Measurements from ENCODE around the gene ZFHX3.

The ZFHX3 gene

DNA sequence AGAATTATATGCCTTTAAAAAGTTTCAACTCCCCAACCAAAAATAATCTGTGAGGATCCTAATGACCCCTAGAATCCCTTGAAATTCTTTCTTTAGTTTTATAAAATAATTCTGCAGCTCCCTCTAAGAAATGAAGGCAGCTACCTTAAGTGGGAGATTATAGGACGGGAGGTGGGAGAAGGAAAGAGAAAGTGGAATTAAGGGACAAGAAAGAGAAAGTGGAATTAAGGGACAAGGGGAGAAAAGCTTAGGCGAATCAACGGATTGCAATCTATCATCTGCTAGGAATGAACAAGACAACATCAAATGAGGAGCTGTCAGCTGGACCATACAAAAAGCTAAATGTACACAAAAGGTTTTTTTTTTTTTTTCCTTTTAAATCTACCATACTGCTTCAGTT lies 262.0 kb downstream of the ZFHX3 start:
- no peak for DNase-seq

DNA sequence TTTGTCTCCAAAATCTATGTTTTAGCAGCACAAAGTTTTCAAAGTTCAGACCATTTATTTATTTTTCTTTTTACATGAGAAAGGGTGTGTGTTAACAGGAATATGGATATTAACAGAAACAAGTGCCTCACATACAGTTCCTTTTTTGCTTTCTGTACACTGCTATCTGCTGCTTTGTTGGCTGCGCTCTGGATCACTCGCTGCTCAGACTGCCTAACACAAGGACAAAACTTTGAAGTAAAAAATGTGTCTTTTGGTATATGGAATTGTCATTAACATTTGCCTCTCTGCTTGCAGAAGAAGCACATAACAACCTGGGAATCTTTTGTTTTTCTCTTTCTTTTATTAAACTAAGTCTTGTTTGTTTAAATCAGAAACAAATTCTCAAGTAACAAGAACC lies 262.8 kb downstream of the ZFHX3 start:
- DNase-seq: no peak

- DNase-seq: peak; percentile 14
Measured at GRCh38 chr16:72783716-72784318, 264.1 kb downstream of the ZFHX3 start.

DNA sequence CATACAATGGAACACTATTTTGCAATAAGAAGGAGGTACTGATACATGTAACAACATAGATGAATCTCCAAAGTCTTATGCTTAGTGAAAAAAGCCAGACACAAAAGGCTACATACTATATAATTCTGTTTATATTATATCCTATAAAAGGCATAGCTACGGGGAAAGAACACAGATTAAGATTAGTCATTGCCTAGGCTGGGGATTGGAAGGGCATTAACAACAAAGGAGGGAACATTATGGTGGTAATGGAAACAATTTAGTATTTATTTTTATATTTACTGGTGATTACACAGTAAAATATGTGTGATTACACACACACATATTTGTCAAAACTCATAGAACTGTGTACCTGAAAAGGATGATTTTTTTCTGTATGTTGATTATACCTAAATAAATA lies 278.1 kb downstream of the ZFHX3 start:
- DNase-seq: no peak

- DNase-seq: no peak
Measured at GRCh38 chr16:72768591-72768990, 279.3 kb downstream of the ZFHX3 start.

DNA sequence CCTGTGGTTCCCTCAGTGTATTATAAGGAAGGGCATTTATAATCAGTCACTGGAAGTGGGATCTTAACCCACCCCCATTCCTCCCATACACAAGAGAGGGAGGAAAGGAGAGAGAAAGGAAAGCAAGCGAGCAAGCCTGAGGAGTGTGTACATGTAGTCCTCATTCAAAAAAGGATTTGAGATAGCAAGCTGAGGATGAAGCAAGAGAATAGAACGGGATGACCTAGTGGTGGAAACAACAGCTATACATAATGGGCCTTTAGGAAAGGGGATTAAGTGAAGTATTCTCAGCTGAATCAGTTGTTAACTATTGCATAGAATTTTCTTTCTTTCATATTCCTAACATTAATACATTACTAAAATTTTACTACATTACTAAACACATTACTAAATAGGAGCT lies 281.4 kb downstream of the ZFHX3 start:
- no peak for DNase-seq

- no peak for DNase-seq
Measured at GRCh38 chr16:72764015-72764654, 283.8 kb downstream of the ZFHX3 start.

DNA sequence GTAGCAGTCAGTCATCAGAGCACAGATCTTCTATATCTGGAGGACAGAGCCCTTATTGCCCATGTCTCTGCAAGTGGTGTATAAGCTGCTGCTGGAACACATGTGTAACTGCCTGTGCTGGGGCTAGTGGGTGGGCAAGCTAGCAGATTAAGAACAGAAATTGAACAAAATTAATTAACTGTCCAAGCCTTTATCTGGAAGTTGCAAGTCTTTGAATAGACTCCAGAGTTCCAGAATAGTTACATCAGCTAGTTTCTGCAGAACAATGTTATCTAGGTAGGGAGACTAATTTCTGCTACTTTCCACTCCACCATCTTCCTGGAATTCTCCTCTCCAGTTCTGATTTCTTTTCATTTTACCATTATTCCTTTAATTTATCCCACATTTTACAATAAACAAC lies 287.3 kb downstream of the ZFHX3 start:
- DNase-seq: no peak

DNA sequence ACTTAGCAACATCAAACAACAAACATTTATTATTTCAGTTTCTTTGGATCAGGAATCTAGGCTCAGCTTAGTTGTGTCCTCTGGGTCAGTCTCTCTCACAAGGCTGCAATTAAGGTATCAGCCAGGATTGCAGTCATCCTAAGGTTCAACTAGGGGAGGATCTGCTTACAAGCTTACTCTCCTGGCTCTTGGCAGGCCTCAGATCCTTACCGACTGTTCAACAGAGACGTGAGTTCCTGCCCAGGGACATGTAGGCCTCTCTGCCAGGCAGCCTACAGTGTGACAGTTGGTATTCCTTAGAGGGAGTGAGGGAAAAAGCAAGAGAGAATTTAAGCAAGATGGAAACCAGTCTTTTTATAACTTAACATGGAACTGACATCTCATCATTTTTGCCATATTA lies 294.0 kb downstream of the ZFHX3 start:
- no peak for DNase-seq

DNA sequence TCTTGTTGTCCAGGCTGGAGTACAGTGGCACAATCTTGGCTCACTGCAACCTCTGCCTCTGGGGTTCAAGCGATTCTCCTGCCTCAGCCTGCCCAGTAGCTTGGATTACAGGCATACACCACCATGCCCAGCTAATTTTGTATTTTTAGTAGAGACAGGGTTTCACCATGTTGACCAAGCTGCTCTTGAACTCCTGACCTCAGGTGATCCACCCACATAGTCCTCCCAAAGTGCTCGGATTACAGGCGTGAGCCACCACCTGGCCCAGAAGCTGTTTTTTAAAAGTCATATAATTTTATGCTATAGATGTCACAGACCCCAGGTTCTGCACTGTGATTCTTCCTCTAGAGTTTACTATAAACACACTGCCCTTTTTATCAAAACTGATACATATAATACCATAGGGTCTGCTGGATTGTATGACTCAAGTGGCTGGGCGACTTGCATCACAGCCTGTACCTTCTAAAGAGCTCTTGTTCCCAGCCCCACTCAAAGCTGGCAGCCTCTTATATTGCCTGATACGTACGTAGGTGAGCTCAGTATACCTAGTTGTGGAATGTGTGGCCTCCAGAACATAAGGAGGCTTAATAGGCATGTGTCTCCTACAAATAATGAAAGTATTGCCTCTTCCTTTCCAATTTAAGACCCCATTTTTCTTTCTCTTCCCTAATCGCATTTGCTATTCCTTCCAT lies 295.8 kb downstream of the ZFHX3 start:
- no peak for DNase-seq

DNA sequence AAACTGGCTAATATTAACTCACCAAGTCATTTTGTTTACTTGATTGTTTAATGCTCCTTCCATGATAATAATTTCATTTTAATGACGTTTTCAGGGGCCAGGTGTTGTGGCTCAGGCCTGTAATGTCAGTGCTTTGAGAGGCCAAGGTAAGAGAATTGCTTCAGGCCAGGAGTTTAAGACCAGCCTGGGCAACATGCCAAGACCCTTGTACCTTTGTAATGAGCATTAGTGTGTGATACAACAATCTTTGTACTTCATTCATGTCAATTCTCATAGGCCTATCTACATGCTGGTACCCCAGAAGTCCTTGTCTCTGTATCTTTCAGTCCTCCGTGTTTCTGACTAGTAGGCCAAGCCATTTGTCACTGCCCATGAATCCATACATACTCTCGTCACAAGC lies 296.9 kb downstream of the ZFHX3 start:
- DNase-seq: no peak

- DNase-seq: no peak
Measured at GRCh38 chr16:72749091-72749490, 298.8 kb downstream of the ZFHX3 start.

DNA sequence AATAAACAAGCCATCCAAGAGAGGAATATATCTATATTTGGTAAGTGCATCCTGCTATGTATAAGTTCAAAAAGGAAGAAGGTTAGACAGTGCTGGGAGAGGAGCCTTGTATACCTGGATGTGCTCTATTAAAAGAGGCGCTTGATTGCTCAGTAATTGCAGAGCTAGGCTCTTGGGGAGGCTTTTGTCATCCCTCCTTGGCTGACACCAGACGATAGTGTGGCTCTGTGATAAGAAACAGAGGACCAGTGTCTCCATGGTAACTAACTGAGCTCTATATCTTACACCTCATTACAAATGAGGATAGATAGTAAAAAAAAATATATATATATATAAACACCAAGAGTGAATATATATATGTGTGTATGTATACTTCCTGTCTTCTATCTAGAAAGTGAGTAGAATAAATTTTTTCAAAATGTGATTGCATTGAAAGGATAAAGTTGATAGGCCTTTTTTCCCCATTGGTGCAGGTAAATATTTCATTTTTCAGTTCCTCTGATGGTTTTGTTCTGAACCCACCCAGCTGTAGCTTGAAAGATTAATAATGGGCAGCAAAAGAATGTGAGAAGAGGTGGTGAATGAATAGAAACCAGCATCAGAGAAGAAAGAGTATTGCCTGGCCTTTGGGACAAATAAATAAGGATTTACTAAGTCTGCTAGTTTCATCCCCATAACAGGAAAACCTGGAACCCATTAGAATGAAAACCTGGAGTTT lies 303.7 kb downstream of the ZFHX3 start:
- no peak for DNase-seq

DNA sequence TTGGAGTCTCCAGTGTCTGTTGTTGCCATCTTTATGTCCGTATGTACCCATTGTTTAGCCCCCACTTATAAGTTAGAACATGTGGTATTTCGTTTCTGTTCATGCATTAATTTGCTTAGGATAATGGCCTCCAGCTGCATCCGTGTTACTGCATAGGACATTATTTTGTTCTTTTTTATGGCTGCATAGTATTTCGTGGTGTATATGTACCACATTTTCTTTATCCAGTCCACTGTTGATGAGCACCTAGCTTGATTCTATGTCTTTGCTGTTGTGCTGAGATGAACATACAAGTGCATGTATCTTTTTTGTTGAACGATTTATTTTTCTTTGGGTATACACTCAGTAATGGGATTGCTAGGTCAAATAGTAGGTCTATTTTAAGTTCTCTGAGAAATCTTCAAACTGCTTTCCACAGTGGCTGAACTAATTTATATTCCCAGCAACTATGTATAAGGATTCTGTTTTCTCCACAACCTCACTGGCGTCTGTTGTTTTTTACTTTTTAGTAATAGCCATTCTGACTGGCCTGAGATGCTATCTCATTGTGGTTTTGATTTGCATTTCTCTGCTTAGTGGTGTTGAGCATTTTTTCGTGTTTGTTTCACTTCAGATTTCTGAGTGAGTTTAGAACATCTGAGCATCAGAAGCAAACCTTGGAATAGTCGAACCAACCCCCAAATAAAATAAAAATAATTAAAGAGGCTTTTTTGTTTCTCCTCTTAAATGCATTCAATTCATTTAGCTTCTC lies 304.7 kb downstream of the ZFHX3 start:
- DNase-seq: no peak

- no peak for DNase-seq
Measured at GRCh38 chr16:72740347-72740746, 307.6 kb downstream of the ZFHX3 start.

GRCh38 chr16:72739577-72739976 lies 308.4 kb downstream of the ZFHX3 start:
- no peak for DNase-seq

- no peak for DNase-seq
Measured at GRCh38 chr16:72736074-72736473, 311.9 kb downstream of the ZFHX3 start.

All from DMS53 (cell line).